Measurements from ENCODE around the gene ANKRD28.

ANKRD28 gene

GRCh38 chr3:15711281-15711680 is 86.5 kb downstream of the ANKRD28 start:
- peaks cover 4% of the 10 kb centered on the region for H3K9me3 Mint-ChIP-seq
- no peak overlapping the region for H3K4me3 Mint-ChIP-seq
- DNase-seq (ENCODE audit: low spot score in 2 of 2) (no peak), ATAC-seq (ENCODE audit: low read depth) (no peak)
- H3K27ac Mint-ChIP-seq = no peak overlapping the region
- H3K36me3 Mint-ChIP-seq = peaks cover 35% of the 10 kb centered on the region
- peaks cover 2% of the 10 kb centered on the region for H3K4me1 Mint-ChIP-seq
- H3K27me3 Mint-ChIP-seq = no peaks in the 10 kb centered on the region

DNA sequence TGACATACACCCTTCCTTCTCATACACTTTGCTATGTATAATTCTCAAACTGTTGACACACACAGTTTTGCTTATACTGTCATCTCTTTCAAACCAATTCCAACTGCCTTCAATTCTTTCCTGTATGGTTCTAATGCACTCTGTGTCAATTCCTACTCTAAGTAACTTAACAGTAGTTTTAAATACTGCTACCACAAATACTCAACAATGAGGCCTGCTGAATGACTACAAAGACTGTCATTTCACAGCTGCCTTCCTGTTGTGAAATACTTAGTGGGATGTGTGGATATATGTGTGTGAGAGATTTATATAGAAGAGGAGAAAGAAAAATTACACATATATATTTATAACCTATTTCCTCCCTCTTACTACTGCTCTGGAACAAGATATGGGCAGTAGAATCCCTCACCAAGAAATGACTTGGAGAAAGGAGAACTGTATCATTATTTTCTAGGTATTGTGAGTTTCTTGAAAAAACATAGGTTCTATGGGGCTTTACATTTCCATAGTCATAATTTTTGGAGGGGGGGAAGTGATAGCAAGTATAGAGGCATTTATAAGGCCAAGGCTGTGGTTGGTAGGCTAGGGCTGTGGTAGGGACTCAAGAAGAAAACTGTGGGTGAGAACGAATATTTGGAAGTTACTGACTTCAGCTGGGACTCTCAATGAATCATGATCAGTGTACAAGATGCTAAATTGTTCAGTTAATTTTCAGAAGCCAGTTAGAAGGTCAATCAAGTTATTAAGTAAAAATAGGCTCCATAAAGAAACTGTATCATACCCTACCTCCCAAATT is 88.7 kb downstream of the ANKRD28 start:
- no peak for DNase-seq (ENCODE audit: low spot score in 2 of 2)
- ATAC-seq (ENCODE audit: low read depth) = no peak
- peaks cover 40% of the 10 kb centered on the region for H3K36me3 Mint-ChIP-seq

DNA sequence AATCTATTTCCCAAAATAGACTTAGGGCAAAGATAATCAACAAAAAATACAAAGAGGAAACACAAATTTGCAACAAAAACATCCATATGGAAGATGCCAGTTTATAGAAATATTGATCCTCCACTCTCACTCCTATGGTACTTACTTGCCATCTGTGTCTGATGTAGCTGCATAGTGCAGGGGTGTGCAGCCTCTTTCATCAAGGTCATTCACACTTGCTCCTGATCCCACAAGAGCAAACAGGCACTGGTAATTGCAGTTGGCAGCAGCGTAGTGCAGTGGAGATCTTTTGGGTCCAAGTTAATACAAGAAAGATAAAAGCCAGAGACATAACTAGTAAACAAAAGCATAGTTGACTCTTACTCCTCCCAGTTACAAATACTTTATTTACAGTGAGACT is 90.0 kb downstream of the ANKRD28 start:
- Mint-ChIP-seq H3K27me3 (no peaks in the 10 kb centered on the region), H3K4me3 (no peak overlapping the region), H3K4me1 (no peaks in the 10 kb centered on the region), H3K27ac (no peak overlapping the region), H3K36me3 (peaks cover 44% of the 10 kb centered on the region), H3K9me3 (peaks cover 4% of the 10 kb centered on the region)
- no peak for DNase-seq (ENCODE audit: low spot score in 2 of 2)
- no peak for ATAC-seq (ENCODE audit: low read depth)

More for the DNA sequence above, 88.7 kb downstream of the ANKRD28 start:
- H3K27me3 Mint-ChIP-seq = no peaks in the 10 kb centered on the region
- H3K9me3 Mint-ChIP-seq = peaks cover 4% of the 10 kb centered on the region
- no peak overlapping the region for H3K4me3 Mint-ChIP-seq
- H3K4me1 Mint-ChIP-seq = no peaks in the 10 kb centered on the region
- H3K27ac Mint-ChIP-seq = peak overlapping the region; percentile 1

DNA sequence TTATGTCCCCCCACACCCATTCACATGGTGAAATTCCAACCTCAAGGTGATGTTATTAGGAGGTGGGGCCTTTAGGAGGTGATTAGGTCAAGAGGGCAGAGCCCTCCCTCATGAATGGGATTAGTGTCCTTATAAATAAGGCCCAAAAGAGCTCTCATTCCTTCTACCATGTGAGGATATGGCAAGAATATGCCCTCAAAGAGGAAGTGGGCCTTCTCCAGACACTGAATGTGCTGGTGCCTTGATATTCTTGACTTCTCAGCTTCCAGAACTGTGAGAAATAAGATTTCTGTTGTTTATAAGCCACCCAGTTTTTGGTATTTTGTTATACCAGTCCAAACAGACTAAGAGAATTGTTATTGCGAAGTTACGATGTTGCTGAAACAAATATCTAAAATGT is 94.4 kb downstream of the ANKRD28 start:
- Mint-ChIP-seq H3K9me3 (peaks cover 4% of the 10 kb centered on the region), H3K27me3 (no peaks in the 10 kb centered on the region), H3K36me3 (peaks cover 35% of the 10 kb centered on the region), H3K4me3 (no peak overlapping the region), H3K4me1 (peaks cover 3% of the 10 kb centered on the region), H3K27ac (peak overlapping the region; percentile 38)
- no peak for ATAC-seq (ENCODE audit: low read depth)
- no peak for DNase-seq (ENCODE audit: low spot score in 2 of 2)

- Mint-ChIP-seq H3K36me3 (peaks cover 31% of the 10 kb centered on the region), H3K4me1 (peaks cover 3% of the 10 kb centered on the region), H3K4me3 (no peak overlapping the region), H3K27ac (no peak overlapping the region), H3K9me3 (no peaks in the 10 kb centered on the region), H3K27me3 (no peaks in the 10 kb centered on the region)
- DNase-seq (ENCODE audit: low spot score in 2 of 2) (no peak), ATAC-seq (ENCODE audit: low read depth) (no peak)
Observed at GRCh38 chr3:15694628-15695027, 103.2 kb downstream of the ANKRD28 start.

- H3K36me3 Mint-ChIP-seq = peaks cover 27% of the 10 kb centered on the region
- ATAC-seq (ENCODE audit: low read depth) = no peak
- H3K27ac Mint-ChIP-seq = no peak overlapping the region
Observed at GRCh38 chr3:15693355-15693754, 104.4 kb downstream of the ANKRD28 start.

GRCh38 chr3:15690748-15691147 is 107.0 kb downstream of the ANKRD28 start:
- no peak for DNase-seq (ENCODE audit: low spot score in 2 of 2)
- Mint-ChIP-seq H3K4me1 (no peaks in the 10 kb centered on the region), H3K9me3 (no peaks in the 10 kb centered on the region), H3K27ac (no peak overlapping the region), H3K27me3 (no peaks in the 10 kb centered on the region), H3K4me3 (no peak overlapping the region), H3K36me3 (peaks cover 28% of the 10 kb centered on the region)
- no peak for ATAC-seq (ENCODE audit: low read depth)

More at GRCh38 chr3:15693355-15693754, 104.4 kb downstream of the ANKRD28 start:
- H3K27me3 Mint-ChIP-seq = no peaks in the 10 kb centered on the region
- H3K4me1 Mint-ChIP-seq = peaks cover under 1% of the 10 kb centered on the region
- H3K4me3 Mint-ChIP-seq = no peak overlapping the region
- no peak for DNase-seq (ENCODE audit: low spot score in 2 of 2)
- H3K9me3 Mint-ChIP-seq = no peaks in the 10 kb centered on the region

DNA sequence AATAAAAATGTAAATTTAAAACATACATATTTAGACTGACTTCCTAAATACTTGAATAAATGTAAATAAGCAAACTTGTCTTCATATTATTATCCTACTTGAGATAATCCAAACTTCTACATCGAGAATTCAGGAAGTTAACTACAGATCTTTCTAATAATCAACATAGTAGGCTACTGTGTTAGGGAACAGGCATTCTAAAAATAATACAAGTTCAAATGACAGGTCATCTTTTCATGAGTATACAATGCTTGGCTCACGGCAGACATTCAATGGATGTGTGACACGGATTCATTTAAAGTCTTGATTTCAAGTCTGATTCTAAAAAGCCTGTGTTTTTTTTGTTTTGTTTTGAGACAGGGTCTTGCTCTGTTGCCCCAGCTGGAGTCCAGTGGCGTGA is 107.5 kb downstream of the ANKRD28 start:
- Mint-ChIP-seq H3K4me1 (no peaks in the 10 kb centered on the region), H3K9me3 (no peaks in the 10 kb centered on the region), H3K4me3 (no peak overlapping the region), H3K27ac (no peak overlapping the region), H3K36me3 (peaks cover 30% of the 10 kb centered on the region), H3K27me3 (no peaks in the 10 kb centered on the region)
- DNase-seq (ENCODE audit: low spot score in 2 of 2) (no peak), ATAC-seq (ENCODE audit: low read depth) (no peak)

DNA sequence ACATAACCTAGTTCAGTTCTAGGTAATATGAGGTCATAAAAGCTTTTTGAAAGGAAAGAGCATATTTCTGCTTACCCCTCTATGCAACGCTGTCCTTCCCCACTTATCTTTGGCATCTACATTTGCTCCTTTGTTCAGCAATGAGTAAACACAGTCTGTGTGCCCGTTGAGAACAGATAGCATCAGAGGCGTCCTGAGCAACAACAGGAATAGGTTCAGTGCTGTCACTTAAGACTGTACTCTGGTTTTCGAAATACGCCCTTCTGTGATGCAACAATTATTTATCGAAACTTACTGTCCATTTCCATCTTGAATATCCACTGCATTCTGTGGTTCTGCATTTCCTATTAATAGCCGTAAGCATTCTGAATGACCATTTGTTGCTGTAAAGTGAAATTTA is 111.9 kb downstream of the ANKRD28 start:
- no peak overlapping the region for H3K4me3 Mint-ChIP-seq
- no peak for ATAC-seq (ENCODE audit: low read depth)

DNA sequence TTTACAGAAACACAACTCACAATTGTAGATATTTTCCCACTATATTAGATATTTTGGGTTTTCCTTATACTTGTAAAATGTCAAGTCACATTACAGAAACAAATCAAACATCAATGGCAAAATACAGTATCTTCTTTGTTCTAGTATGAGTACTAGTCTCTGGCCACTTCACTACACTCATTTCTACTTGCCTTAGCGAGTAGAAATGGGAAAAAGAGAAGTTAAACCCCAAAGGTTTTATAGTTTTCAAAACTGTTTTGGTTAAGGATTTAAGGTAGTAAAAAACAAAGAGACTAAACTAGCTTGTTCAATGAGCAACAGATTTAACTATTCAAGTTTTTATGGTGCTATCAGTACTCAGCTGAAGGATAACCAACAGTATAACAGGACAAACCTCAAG is 114.5 kb downstream of the ANKRD28 start:
- no peak for ATAC-seq (ENCODE audit: low read depth)

More for the DNA sequence above, 111.9 kb downstream of the ANKRD28 start:
- Mint-ChIP-seq H3K4me1 (no peaks in the 10 kb centered on the region), H3K36me3 (peaks cover 19% of the 10 kb centered on the region), H3K27ac (no peak overlapping the region), H3K27me3 (no peaks in the 10 kb centered on the region), H3K9me3 (no peaks in the 10 kb centered on the region)
- DNase-seq (ENCODE audit: low spot score in 2 of 2) = no peak

GRCh38 chr3:15682561-15683185 is 115.1 kb downstream of the ANKRD28 start:
- Mint-ChIP-seq H3K4me3 (no peak overlapping the region), H3K36me3 (peaks cover 20% of the 10 kb centered on the region), H3K4me1 (no peaks in the 10 kb centered on the region), H3K9me3 (no peaks in the 10 kb centered on the region), H3K27ac (no peak overlapping the region), H3K27me3 (no peaks in the 10 kb centered on the region)
- no peak for ATAC-seq (ENCODE audit: low read depth)
- DNase-seq (ENCODE audit: low spot score in 2 of 2) = no peak

More for the DNA sequence above, 114.5 kb downstream of the ANKRD28 start:
- Mint-ChIP-seq H3K4me1 (no peaks in the 10 kb centered on the region), H3K36me3 (peaks cover 20% of the 10 kb centered on the region), H3K9me3 (no peaks in the 10 kb centered on the region), H3K4me3 (no peak overlapping the region), H3K27me3 (no peaks in the 10 kb centered on the region), H3K27ac (no peak overlapping the region)
- no peak for DNase-seq (ENCODE audit: low spot score in 2 of 2)

DNA sequence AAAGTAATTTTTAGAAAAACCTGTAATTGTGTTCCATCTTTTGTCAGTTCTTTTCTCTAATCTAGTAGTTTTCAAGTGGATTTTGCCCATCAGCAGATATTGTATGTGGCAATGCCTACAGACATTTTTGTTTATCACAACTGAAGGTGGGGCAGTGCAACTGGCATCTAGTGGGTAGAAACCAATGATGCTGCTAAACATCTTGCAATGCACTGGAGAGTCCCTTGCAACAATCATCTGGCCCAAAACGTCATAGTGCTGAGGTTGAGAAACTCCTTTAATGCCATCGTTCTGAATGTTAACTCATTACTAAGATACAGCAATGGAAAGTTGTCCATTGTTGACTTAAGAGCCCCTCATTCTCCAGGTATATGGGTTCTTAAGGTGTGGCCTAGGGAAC is 116.1 kb downstream of the ANKRD28 start:
- no peaks in the 10 kb centered on the region for H3K27me3 Mint-ChIP-seq
- no peak overlapping the region for H3K4me3 Mint-ChIP-seq
- no peaks in the 10 kb centered on the region for H3K4me1 Mint-ChIP-seq
- H3K9me3 Mint-ChIP-seq = no peaks in the 10 kb centered on the region
- no peak for DNase-seq (ENCODE audit: low spot score in 2 of 2)
- no peak overlapping the region for H3K27ac Mint-ChIP-seq
- ATAC-seq (ENCODE audit: low read depth) = no peak
- peaks cover 22% of the 10 kb centered on the region for H3K36me3 Mint-ChIP-seq

- no peak for ATAC-seq (ENCODE audit: low read depth)
- no peak for DNase-seq (ENCODE audit: low spot score in 2 of 2)
- H3K9me3 Mint-ChIP-seq = no peaks in the 10 kb centered on the region
- H3K27ac Mint-ChIP-seq = no peak overlapping the region
- no peak overlapping the region for H3K4me3 Mint-ChIP-seq
- H3K36me3 Mint-ChIP-seq = peaks cover 16% of the 10 kb centered on the region
- H3K27me3 Mint-ChIP-seq = no peaks in the 10 kb centered on the region
- H3K4me1 Mint-ChIP-seq = no peaks in the 10 kb centered on the region
Observed at GRCh38 chr3:15679306-15679705, 118.5 kb downstream of the ANKRD28 start.

- H3K27me3 Mint-ChIP-seq = no peaks in the 10 kb centered on the region
Observed at GRCh38 chr3:15676259-15676658, 121.5 kb downstream of the ANKRD28 start.

More at GRCh38 chr3:15676259-15676658, 121.5 kb downstream of the ANKRD28 start:
- DNase-seq (ENCODE audit: low spot score in 2 of 2) (no peak), ATAC-seq (ENCODE audit: low read depth) (no peak)
- Mint-ChIP-seq H3K4me3 (no peak overlapping the region), H3K4me1 (no peaks in the 10 kb centered on the region), H3K36me3 (peaks cover 17% of the 10 kb centered on the region), H3K9me3 (no peaks in the 10 kb centered on the region), H3K27ac (no peak overlapping the region)
